GM12878 (cell line): Measurements from ENCODE around the gene CXXC5. TPM values are rescaled to one million over a fixed set of nuclear protein-coding genes. Genes with fewer than 3 reads are reported as not detected.

Experiments used
- ATF7 ChIP-seq: fragments of 450-650 bp; IDR thresholded peaks from 2 replicates; pipeline ENCODE4 v1.6.1; 2016; ENCODE audit warnings: low read depth, mild to moderate bottlenecking
- BHLHE40 ChIP-seq, 2 experiments: fragments of 450-650 bp in 1 of 2; IDR thresholded peaks; 2 replicates each; pipeline ENCODE4 v1.6.1; 2011 to 2017; ENCODE audit warnings: low read depth in 2 of 2, borderline replicate concordance in 1 of 2, improper control_type of control experiment in 1 of 2, low read length in 1 of 2, mild to moderate bottlenecking in 1 of 2
- CHD2 ChIP-seq: IDR thresholded peaks from 2 replicates; pipeline ENCODE4 v1.6.1; 2011; ENCODE audit warnings: low read depth, low read length, improper control_type of control experiment, borderline replicate concordance
- ETV6 ChIP-seq, 2 experiments: fragments of 450-650 bp in 1 of 2; IDR thresholded peaks in 1 of 2; conservative IDR thresholded peaks in 1 of 2; 2 replicates each; pipeline ENCODE4 v1.6.1; 2014; ENCODE audit warnings: antibody characterized with exemption in 1 of 2, borderline replicate concordance in 1 of 2, low read depth in 1 of 2, mild to moderate bottlenecking in 1 of 2, moderate library complexity in 1 of 2
- EZH2 ChIP-seq: IDR thresholded peaks from 2 replicates; pipeline ENCODE4 v1.6.1; 2012; ENCODE audit warnings: low read depth, mild to moderate bottlenecking, control low read depth, inconsistent platforms, low read length, borderline replicate concordance; ENCODE audit not compliant: control insufficient read depth
- HDGF ChIP-seq: fragments of 450-650 bp; IDR thresholded peaks from 2 replicates; pipeline ENCODE4 v1.6.1; 2016; ENCODE audit warnings: antibody characterized with exemption
- KLF5 ChIP-seq: fragments of 450-650 bp; IDR thresholded peaks from 2 replicates; pipeline ENCODE4 v1.6.1; 2014; ENCODE audit warnings: mild to moderate bottlenecking; ENCODE audit not compliant: partially characterized antibody
- MTA2 ChIP-seq: fragments of 450-650 bp; IDR thresholded peaks from 2 replicates; pipeline ENCODE4 v1.6.1; 2016; ENCODE audit warnings: low read depth, mild to moderate bottlenecking, moderate library complexity
- POLR2AphosphoS5 ChIP-seq: IDR thresholded peaks from 2 replicates; pipeline ENCODE4 v1.6.1; 2011; ENCODE audit warnings: mild to moderate bottlenecking, low read length, inconsistent platforms
- SRF ChIP-seq, 2 experiments: IDR thresholded peaks; 2 replicates each; pipeline ENCODE4 v1.6.1; 2011; ENCODE audit warnings: low read depth in 2 of 2, low read length in 2 of 2, mild to moderate bottlenecking in 1 of 2, moderate library complexity in 1 of 2
- ZNF274 ChIP-seq: IDR thresholded peaks from one replicate; pipeline ENCODE4 v1.8.0; 2011; ENCODE audit not compliant: insufficient read length, insufficient read depth
- polyA plus RNA-seq, 11 experiments: library from polyadenylated mRNA; depleted of rRNA in 4 of 11; unstranded in 6 of 11; stranded (reverse) in 5 of 11; fragments of >200 nt; fragmentation: Nextera tagmentation in 4 of 11; fragmentation: Illumina TruSeq in 1 of 11; extraction: Ambion mirVana in 4 of 11; extraction: Trizol in 1 of 11; gene quantifications; 1 replicate in 1 of 11; 2 replicates in 10 of 11; pipeline versions ENCODE4 v1.2.1 to v1.2.3, GENCODE V29; 2011 to 2016; ENCODE audit warnings: inconsistent platforms in 2 of 11, missing spikeins in 2 of 11, low read depth in 1 of 11
- total RNA-seq, 4 experiments: library from RNA; depleted of rRNA in 3 of 4; stranded (reverse); fragments of >200 nt in 3 of 4; fragmentation: Illumina TruSeq in 1 of 4; extraction: Trizol in 1 of 4; gene quantifications; 2 replicates each; pipeline versions ENCODE4 v1.2.1 to v1.2.3, GENCODE V29; 2013 to 2021
- TF ChIP-seq, protein P1 (sequence below): fragments of 450-650 bp; IDR thresholded peaks from 2 replicates; pipeline ENCODE4 v1.6.1; 2017; ENCODE audit warnings: mild to moderate bottlenecking, moderate library complexity
- TF ChIP-seq, protein P2 (sequence below): IDR thresholded peaks from 2 replicates; pipeline ENCODE4 v1.6.1; 2011; ENCODE audit warnings: low read depth, low read length, improper control_type of control experiment, borderline replicate concordance
- TF ChIP-seq, protein P3 (sequence below): IDR thresholded peaks from 2 replicates; pipeline ENCODE4 v1.6.1; 2011; ENCODE audit warnings: mild to moderate bottlenecking, low read depth, low read length, moderate library complexity; ENCODE audit not compliant: insufficient replicate concordance
- TF ChIP-seq, protein P4 (sequence below): fragments of 450-650 bp; IDR thresholded peaks from 2 replicates; pipeline ENCODE4 v1.6.1; 2018; ENCODE audit warnings: mild to moderate bottlenecking, low read depth, moderate library complexity; ENCODE audit not compliant: partially characterized antibody

Gene CXXC5
- total and polyA plus RNA-seq, 10 of the 15 experiments (the other 5 are each of a cell fraction or from before 2014, with no cell fraction given), result 1.8 to 90.8 (median 40.7) TPM

DNA sequence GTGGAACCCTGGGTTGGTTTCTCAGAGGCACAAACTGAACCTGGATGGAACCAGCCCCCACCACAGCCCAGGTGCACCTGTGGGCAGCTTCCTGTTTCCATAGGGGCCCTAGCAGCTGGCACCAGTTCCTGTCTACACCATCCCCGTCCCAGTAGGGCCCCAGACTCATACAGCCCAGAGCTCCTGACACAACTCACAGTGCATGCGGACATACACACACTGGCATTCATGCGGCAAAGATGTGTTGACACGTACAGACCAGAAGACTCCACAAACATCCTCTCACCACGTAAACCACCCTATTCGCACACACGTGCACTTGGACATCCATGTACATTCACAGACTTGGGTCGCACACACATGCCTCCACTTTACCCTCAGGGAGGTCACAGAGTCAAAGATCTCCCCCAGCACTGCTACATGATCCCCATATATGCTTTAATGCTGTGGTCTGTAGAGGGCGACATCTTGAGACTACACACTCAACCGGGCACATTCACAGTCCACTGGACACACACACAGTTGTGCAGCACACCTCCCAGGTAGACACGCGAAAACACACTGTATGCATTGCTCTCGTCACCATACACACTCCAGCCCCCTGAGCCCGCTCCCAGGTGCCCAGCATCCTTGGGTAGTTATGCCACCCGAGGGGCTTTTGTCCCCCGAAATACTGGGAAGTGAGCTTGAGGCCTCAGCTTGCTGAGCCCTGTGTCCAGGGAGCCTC, 22.4 kb downstream of the CXXC5 start (continued):
- TF ChIP-seq, protein P1, sequence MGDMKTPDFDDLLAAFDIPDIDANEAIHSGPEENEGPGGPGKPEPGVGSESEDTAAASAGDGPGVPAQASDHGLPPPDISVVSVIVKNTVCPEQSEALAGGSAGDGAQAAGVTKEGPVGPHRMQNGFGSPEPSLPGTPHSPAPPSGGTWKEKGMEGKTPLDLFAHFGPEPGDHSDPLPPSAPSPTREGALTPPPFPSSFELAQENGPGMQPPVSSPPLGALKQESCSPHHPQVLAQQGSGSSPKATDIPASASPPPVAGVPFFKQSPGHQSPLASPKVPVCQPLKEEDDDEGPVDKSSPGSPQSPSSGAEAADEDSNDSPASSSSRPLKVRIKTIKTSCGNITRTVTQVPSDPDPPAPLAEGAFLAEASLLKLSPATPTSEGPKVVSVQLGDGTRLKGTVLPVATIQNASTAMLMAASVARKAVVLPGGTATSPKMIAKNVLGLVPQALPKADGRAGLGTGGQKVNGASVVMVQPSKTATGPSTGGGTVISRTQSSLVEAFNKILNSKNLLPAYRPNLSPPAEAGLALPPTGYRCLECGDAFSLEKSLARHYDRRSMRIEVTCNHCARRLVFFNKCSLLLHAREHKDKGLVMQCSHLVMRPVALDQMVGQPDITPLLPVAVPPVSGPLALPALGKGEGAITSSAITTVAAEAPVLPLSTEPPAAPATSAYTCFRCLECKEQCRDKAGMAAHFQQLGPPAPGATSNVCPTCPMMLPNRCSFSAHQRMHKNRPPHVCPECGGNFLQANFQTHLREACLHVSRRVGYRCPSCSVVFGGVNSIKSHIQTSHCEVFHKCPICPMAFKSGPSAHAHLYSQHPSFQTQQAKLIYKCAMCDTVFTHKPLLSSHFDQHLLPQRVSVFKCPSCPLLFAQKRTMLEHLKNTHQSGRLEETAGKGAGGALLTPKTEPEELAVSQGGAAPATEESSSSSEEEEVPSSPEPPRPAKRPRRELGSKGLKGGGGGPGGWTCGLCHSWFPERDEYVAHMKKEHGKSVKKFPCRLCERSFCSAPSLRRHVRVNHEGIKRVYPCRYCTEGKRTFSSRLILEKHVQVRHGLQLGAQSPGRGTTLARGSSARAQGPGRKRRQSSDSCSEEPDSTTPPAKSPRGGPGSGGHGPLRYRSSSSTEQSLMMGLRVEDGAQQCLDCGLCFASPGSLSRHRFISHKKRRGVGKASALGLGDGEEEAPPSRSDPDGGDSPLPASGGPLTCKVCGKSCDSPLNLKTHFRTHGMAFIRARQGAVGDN, result peak; percentile 67; the same call in 1 of the 2 replicates
- TF ChIP-seq ATF7 (0 out of 2 replicates have a peak, but pooled peaks have one; percentile 32), EZH2 (no peak), CHD2 (no peak), BHLHE40 (IDR thresholded peaks at IDR 0.05; ENCODE audit: borderline replicate concordance in 1 of 2, low read depth in 2 of 2, low read length in 1 of 2) (peak; percentile 73 to 86; a peak in 3 of 4 replicates), HDGF (peak; percentile 84; the same call in 1 of the 2 replicates), SRF (IDR thresholded peaks at IDR 0.05; ENCODE audit: low read depth in 2 of 2, low read length in 2 of 2) (no peak), ZNF274 (no peak), POLR2AphosphoS5 (peak; percentile 49; the same call in 1 of the 2 replicates), MTA2 (no peak; the same call in 1 of the 2 replicates), KLF5 (no peak), ETV6 (conservative IDR thresholded peaks at IDR 0.05 in 1 of 2, IDR thresholded peaks at IDR 0.05 in 1 of 2; ENCODE audit: borderline replicate concordance in 1 of 2, low read depth in 1 of 2) (peak in 1 of 2 experiments; percentile 56; a peak in 2 of 4 replicates)
- TF ChIP-seq, protein P2, sequence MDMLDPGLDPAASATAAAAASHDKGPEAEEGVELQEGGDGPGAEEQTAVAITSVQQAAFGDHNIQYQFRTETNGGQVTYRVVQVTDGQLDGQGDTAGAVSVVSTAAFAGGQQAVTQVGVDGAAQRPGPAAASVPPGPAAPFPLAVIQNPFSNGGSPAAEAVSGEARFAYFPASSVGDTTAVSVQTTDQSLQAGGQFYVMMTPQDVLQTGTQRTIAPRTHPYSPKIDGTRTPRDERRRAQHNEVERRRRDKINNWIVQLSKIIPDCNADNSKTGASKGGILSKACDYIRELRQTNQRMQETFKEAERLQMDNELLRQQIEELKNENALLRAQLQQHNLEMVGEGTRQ, result no peak
- TF ChIP-seq, protein P3, sequence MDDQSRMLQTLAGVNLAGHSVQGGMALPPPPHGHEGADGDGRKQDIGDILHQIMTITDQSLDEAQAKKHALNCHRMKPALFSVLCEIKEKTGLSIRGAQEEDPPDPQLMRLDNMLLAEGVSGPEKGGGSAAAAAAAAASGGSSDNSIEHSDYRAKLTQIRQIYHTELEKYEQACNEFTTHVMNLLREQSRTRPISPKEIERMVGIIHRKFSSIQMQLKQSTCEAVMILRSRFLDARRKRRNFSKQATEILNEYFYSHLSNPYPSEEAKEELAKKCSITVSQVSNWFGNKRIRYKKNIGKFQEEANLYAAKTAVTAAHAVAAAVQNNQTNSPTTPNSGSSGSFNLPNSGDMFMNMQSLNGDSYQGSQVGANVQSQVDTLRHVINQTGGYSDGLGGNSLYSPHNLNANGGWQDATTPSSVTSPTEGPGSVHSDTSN, result no peak
- TF ChIP-seq, protein P4, sequence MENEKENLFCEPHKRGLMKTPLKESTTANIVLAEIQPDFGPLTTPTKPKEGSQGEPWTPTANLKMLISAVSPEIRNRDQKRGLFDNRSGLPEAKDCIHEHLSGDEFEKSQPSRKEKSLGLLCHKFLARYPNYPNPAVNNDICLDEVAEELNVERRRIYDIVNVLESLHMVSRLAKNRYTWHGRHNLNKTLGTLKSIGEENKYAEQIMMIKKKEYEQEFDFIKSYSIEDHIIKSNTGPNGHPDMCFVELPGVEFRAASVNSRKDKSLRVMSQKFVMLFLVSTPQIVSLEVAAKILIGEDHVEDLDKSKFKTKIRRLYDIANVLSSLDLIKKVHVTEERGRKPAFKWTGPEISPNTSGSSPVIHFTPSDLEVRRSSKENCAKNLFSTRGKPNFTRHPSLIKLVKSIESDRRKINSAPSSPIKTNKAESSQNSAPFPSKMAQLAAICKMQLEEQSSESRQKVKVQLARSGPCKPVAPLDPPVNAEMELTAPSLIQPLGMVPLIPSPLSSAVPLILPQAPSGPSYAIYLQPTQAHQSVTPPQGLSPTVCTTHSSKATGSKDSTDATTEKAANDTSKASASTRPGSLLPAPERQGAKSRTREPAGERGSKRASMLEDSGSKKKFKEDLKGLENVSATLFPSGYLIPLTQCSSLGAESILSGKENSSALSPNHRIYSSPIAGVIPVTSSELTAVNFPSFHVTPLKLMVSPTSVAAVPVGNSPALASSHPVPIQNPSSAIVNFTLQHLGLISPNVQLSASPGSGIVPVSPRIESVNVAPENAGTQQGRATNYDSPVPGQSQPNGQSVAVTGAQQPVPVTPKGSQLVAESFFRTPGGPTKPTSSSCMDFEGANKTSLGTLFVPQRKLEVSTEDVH, result no peak
- TF ChIP-seq, all 136 proteins: peak for 33
